IPS DF 4.7 (cell line): ENCODE data around the gene IL21R.

Experiments
- DNase-seq: peaks from one replicate; pipeline ENCODE4 v3.0.0-alpha.2; 2013; ENCODE audit warnings: low spot score; ENCODE audit errors: extremely low read depth

The IL21R gene

DNA sequence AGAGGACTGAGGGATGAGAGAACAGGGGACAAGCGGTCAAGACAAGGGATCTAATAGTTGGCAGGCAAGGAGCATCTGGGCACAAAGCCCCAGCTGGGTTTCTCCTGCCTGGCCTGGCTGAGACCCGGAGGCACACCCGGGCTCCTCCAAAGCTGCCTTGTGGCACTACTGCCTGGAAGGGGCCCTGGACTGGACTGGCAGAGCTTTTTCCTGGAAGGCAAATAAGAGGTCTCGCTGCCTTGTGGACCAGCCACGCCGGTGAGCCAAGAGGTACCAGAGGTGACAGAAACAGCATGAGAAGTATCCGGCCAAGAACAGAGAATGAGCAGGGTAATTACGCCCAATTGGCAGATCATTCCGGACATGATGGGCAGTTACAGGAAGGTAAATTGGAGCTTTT lies 83.2 kb downstream of the IL21R start:
- DNase-seq = no peak

DNA sequence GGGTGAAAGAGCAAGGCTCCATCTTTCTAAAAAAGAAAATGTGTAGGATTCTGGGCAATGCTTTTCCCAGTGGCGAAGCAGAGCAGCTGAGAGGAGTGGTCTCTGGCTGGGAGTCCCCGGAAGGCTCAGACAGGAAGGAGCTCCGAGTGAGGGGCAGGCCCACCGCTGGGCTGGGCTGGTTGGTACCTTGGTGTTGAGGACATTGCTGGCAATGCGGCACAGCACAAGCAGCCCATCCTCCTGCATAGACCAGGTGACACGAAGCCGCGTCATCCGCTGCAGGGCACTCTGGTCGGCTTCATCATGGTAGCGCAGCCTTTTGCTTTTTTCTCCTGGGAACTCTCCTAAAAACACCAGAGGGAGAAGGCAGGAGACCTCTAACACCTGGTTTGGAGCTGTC lies 83.8 kb downstream of the IL21R start:
- DNase-seq = no peak

DNA sequence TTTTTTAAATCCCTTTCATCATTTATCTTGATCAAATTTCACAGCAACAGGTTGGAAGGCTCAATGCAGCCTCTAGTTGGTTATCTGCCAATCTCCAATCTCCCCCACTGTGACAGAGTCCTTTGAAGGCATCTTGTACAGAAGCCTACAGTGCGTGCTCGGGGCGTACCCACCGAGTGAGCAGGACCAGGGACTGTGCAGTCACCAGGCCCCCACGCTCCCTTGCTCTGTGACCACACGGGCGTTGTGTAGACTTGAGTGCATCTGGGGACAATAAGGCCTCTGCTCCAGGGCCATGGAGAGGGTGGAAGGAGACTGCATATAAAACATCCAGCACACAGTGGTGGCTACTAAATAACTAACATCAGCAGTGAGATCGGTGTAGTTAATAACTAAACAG lies 84.4 kb downstream of the IL21R start:
- DNase-seq = no peak

DNA sequence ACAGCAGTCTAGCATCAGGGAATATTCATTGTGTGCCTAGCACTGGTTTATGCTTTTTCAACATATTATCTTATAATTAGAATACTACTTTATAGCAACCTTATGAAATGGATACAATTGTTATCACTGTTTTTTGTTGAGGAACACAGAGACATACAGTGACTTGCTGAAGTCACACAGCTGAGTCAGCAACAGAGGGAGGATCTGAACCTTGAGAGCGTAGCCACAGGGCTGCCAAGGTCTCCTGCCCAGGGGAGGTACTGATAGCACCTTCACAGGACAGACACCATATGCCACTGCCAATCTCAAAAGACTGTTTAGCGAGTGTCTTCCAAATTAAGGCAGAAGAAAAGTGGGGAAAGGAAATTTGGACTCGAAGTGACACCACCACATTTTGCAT lies 84.8 kb downstream of the IL21R start:
- DNase-seq = no peak

DNA sequence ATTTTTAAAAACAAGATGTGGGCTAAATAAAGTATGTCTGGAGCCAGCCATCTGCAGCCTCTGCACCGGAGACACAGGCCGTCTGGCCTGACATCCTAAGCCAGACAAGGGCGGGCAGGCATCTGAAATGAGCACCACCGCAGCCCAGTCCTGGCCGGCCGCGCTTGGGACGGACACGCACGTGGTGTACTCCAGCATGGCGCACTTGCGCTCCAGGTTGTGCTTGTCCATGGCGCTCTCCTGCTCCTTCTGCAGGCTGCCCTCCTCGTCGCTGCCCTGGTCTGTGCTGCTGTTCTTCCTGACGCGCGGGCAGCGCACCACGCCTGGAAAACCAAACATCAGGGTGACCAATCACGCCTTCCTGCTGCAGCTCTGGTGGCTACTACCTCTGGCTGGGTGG lies 87.4 kb downstream of the IL21R start:
- DNase-seq = no peak

DNA sequence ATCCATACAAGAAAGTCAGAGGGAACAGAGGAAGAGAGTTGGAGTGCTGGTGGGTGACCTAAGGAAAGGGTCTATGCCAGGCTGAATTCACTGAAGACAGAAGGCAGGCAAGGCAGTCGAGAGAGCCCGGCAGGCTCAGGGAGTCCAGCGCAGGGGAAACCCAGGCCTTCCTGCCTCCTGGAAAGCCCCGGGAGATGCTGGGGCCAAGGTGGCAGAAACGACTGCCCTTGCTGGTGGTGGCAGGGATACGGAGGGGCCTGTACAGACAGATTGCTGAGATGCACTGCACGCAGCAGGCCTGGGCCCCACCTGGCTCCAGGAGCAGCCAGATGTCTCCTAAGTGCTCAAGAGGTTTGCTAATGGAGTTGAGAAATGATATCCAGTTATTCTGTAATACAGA lies 87.9 kb downstream of the IL21R start:
- DNase-seq = no peak

DNA sequence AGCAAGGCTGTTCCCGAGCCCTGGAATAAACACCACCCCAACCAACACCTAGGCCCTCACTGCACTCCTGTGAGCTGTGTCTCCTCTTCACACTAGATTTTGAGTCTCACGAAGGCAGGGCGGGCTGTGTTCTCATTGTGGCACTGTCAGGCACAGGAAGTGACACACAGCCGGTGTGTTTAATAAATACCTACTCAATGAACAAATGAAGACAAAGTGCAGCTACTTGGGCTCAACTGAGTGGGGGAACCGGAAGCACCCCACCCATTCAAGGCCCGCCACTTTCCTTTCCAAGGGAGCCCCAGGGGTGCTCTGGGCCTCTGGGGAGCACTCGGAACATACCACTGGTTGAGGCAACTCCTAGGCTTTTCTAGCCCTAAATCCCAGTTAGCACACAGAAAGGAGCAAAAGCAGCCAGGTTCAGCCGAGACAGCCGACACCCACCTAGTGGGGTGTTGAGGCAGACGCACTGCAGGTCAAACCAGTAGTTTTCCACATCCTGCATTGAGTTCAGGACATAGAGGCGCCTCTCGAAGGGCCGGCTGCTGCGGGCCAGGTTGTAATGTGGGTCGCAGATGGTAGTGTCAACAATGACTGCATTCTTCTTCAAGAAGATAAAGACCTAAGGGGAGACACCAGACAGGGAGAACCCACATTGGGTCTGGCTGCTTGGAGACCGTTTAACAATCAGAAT lies 90.1 kb downstream of the IL21R start:
- DNase-seq = no peak

DNA sequence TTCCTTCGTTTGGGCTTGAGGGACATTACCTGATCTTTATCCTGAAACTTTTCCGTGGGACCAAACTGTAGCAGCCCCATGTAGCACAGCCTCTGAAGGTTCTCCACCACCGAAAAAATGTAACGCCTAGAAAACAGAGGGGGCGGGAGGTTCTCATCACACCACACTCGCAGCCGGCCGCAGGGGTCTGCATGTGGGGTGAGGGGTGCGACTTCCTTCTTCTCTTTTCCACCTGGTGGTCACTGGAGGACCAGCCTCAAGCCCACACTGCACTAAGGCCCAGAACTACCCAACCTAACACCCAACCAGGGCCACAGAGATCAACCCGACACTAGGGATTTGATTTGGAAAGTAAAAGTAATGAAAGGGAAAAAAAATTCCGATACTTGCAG lies 90.6 kb downstream of the IL21R start:
- DNase-seq = no peak

DNA sequence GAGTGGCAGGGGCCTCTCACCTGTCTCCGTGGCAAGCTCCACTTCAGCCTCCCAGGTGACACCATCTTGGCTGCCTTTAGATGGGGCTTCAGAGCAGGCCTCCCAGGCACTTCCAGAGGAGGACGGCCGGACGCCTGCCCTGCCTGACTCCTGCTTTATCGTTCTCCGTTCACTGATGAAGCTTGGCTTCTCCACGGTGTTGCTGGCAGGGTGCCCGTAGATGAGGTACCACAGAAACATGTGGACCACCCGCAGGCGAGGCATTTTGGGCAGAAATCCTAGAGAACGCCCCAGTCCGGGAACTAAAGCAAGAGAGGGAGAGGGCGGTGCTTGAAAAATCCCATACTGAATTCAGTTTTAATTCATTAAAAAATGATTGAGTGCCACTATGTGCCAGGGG lies 93.2 kb downstream of the IL21R start:
- DNase-seq = no peak

DNA sequence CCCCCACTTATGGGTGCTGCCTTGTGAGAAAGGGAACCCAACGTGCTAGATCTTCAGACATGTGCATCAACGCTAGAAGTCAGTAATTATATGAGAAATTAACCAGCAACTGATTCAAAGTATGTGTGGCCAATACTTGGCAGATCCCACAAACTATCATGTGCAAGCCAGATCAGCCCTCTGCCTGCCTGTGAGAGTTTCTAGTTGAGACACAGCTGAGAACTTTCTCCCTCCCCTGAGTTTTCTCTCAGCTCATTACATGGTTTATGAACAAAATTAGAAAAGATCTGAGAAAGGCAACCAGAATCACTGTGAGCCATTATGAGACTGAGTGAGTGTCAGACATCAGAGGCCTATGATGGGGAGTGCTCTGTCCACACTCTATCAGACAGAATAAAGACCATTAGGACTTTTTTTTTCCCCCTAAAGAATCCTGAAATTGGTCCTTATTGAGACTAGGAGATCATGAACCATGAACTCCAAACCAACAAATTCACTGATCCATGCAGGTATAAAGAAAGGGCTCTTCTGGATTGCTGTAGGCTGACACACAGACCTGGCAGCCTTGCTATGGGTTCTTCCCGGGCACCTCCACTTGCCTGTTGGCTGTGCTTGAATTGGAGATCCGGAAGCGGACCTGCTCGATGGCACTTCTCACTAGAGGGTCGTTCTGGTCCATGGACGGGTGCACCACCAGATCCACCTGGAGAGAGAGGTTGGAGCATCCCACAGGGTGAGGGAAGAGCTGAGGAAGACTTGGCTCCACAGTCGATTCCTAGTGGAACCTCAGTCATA lies 96.3 kb downstream of the IL21R start:
- no peak for DNase-seq

DNA sequence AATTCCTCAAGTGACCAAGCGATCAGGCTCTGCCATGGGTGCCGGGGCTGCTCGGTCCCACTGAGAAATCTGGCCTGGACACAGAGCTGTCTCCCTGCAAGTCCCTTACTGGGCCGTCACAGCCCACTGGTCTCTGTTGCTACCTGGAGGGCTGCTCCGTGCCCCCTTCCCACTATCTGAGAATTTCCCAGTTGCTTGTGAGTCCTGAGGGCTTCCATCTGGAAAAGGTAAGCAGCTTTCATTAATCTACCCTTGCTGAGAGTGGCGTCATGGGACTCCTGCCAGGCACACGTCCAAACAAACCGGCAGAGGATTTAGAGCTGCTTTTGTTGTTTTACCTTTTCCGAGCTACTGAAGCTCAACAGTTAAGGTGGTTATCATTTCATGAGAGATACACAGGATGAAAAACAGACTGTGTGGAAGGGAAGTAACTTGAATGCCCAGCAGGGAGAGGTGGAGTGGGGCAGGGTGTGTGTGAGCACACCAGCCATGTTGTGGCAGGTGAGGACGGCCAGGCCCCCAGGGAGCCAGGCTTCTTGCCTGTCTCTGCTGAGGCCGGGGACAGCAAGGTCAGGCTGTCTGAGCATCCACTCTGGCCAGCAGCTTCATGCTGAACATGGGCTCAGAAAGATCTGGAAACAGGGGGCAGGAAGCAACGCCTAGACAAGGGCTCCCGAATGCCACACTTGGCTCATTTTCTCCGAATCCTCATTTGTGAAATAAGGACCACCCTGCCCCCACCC lies 97.1 kb downstream of the IL21R start:
- no peak for DNase-seq

DNA sequence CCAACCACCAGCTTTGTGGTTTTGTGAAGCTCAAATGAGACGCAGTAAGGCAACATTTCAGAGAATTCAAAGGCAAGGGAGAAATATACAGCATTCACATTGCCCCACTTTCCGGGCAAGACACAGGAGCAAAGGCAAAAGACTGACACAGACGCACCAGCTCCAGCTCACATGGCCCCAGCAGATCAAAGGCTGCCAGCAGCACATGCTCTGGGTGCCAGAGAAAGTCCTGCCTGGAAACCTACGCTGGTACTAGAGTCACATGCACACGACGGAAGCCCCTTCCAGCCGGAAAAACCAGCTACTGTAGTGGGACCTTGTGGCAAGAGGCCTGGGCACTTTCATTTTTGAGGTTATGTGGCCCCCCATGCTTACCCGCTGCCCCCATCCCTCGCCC lies 97.7 kb downstream of the IL21R start:
- no peak for DNase-seq

DNA sequence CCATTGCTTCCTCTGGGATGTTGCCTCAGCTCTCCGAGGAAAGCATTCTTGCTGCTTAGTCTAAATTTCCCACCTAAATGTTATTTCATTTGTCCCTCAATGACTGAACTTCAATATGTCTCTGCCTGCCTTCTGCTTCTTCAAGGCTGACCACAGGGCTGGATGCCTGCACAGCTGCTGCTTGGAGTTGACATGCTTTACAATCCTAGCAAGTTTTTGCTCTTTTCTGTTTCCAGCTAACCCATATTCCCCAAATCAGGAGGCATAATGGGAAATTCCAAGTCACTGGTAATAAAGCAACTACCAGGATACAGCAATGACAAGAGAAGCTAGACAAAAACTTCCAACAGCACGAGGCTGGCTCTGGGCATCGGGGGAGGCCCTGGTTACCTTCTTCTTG lies 98.8 kb downstream of the IL21R start:
- DNase-seq = no peak
